K562 (cell line): ENCODE results near the gene PPDPF.

Experiments
- CEBPZ ChIP-seq: fragments of 150-350 bp; IDR thresholded peaks from 2 replicates; pipeline ENCODE4 v1.6.1; 2014; ENCODE audit warnings: low read depth, mild to moderate bottlenecking, low read length, borderline replicate concordance
- CHD2 ChIP-seq: IDR thresholded peaks from 2 replicates; pipeline ENCODE4 v1.6.1; 2011; ENCODE audit warnings: low read depth, low read length
- CTCF ChIP-seq, 3 experiments: IDR thresholded peaks in 2 of 3; conservative IDR thresholded peaks in 1 of 3; 2 replicates each; pipeline ENCODE4 v1.5.1; 2011 to 2012; ENCODE audit warnings: low read length in 3 of 3, mild to moderate bottlenecking in 3 of 3, control low read depth in 2 of 3, improper control_type of control experiment in 1 of 3, inconsistent platforms in 1 of 3, low read depth in 1 of 3, mixed read lengths in 1 of 3, moderate library complexity in 1 of 3; ENCODE audit not compliant: insufficient read depth in 2 of 3
- MLLT1 ChIP-seq, 2 experiments: fragments of 450-650 bp; IDR thresholded peaks; 2 replicates each; pipeline ENCODE4 v1.6.1; 2016
- TOE1 ChIP-seq, 2 experiments: fragments of 450-650 bp in 1 of 2; sonication (generic) in 1 of 2; formaldehyde crosslinking in 1 of 2; IDR thresholded peaks; 2 replicates each; pipeline versions ENCODE4 v1.7.1 to v1.8.0; 2016 to 2022; ENCODE audit warnings: borderline replicate concordance in 2 of 2, mild to moderate bottlenecking in 2 of 2, antibody characterized with exemption in 1 of 2, inconsistent platforms in 1 of 2, low read depth in 1 of 2, missing genetic modification reagents in 1 of 2, moderate library complexity in 1 of 2
- ZNF75A ChIP-seq: fragments of 450-650 bp; formaldehyde crosslinking; IDR thresholded peaks from 2 replicates; pipeline ENCODE4 v1.4.0; 2020; ENCODE audit warnings: mild to moderate bottlenecking
- ZNF76 ChIP-seq: fragments of 250-450 bp; sonication (Bioruptor Pico); IDR thresholded peaks from 2 replicates; pipeline ENCODE4 v1.4.0; 2020; ENCODE audit warnings: mild to moderate bottlenecking, moderate library complexity, borderline replicate concordance
- TF ChIP-seq, protein P1 (sequence below): sonication (generic); formaldehyde crosslinking; IDR thresholded peaks from 2 replicates; pipeline ENCODE4 v1.8.0; 2023; ENCODE audit warnings: missing genetic modification reagents, mild to moderate bottlenecking, borderline replicate concordance

DNA sequence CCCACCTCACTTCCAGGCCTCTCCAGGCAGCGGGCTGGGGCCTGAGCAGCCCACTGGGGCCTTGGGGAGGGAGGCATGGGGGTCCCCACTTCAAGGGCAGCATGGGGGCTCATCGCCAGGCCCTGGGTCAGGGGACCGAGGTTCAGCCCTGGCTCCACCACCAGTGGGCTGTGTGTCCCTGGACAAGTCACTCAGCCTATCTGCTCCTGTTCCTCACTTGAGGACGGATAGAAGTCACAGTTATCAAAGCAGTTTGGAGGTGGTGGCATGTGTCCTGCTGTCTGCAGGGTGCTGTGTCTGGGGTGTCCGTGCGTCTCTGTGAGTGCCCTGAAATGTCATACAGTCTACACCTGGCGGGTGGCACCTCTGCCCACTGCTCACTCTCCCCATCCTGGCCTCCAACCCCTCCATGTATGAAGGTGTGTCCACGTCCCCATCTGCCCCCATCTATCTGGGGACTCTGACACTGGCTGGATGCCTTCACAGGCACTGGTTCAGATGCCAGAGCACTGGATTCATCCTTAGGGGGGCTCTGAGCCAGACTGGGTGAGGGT lies 25.3 kb upstream of the PPDPF start:
- TF ChIP-seq CEBPZ (no peak), ZNF76 (CRISPR knock-in tag) (no peak), CHD2 (no peak), MLLT1 (IDR thresholded peaks at IDR 0.05) (no peak), TOE1 (IDR thresholded peaks at IDR 0.05; ENCODE audit: borderline replicate concordance) (no peak), TOE1 (CRISPR knock-in tag; IDR thresholded peaks at IDR 0.05; ENCODE audit: borderline replicate concordance, low read depth) (no peak), CTCF (IDR thresholded peaks at IDR 0.05 in 2 of 3, conservative IDR thresholded peaks at IDR 0.05 in 1 of 3; ENCODE audit: insufficient read depth in 2 of 3, low read depth in 1 of 3, low read length in 3 of 3) (no peak), ZNF75A (CRISPR knock-in tag) (no peak)
- TF ChIP-seq, protein P1, sequence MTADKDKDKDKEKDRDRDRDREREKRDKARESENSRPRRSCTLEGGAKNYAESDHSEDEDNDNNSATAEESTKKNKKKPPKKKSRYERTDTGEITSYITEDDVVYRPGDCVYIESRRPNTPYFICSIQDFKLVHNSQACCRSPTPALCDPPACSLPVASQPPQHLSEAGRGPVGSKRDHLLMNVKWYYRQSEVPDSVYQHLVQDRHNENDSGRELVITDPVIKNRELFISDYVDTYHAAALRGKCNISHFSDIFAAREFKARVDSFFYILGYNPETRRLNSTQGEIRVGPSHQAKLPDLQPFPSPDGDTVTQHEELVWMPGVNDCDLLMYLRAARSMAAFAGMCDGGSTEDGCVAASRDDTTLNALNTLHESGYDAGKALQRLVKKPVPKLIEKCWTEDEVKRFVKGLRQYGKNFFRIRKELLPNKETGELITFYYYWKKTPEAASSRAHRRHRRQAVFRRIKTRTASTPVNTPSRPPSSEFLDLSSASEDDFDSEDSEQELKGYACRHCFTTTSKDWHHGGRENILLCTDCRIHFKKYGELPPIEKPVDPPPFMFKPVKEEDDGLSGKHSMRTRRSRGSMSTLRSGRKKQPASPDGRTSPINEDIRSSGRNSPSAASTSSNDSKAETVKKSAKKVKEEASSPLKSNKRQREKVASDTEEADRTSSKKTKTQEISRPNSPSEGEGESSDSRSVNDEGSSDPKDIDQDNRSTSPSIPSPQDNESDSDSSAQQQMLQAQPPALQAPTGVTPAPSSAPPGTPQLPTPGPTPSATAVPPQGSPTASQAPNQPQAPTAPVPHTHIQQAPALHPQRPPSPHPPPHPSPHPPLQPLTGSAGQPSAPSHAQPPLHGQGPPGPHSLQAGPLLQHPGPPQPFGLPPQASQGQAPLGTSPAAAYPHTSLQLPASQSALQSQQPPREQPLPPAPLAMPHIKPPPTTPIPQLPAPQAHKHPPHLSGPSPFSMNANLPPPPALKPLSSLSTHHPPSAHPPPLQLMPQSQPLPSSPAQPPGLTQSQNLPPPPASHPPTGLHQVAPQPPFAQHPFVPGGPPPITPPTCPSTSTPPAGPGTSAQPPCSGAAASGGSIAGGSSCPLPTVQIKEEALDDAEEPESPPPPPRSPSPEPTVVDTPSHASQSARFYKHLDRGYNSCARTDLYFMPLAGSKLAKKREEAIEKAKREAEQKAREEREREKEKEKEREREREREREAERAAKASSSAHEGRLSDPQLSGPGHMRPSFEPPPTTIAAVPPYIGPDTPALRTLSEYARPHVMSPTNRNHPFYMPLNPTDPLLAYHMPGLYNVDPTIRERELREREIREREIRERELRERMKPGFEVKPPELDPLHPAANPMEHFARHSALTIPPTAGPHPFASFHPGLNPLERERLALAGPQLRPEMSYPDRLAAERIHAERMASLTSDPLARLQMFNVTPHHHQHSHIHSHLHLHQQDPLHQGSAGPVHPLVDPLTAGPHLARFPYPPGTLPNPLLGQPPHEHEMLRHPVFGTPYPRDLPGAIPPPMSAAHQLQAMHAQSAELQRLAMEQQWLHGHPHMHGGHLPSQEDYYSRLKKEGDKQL (CRISPR knock-in tag): no peak
